ENCODE data around the gene TGFBI. TPM values are rescaled to one million over a fixed set of nuclear protein-coding genes. Genes with fewer than 3 reads are reported as not detected.
"Not testable (repeated sequence)": the region's sequence is repeated elsewhere in the genome, so short reads cannot be mapped to it uniquely, and the experiment has no call there.

TGFBI gene
- total RNA-seq, 1 donor from 2014 or later = 4.2 TPM

DNA sequence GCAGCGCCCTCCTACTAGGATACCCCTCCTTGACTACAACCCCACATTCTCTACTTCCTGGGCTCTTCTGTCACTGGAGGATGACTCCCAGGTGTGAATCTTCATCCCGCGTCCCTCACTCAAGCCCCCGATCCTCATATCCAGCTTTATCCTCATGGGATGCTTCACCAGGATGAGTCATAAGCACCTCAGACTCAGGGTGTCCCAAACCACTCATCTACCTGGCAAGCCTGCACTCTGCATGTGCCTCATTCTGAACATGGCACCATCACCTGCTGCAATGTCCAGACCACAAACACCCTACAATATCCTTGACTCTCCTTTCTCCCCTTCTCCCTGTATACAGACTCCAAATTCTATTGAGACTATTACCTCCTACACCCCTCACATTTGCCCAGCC, 1.5 kb upstream of the TGFBI start:
- DNase-seq = no peak

DNA sequence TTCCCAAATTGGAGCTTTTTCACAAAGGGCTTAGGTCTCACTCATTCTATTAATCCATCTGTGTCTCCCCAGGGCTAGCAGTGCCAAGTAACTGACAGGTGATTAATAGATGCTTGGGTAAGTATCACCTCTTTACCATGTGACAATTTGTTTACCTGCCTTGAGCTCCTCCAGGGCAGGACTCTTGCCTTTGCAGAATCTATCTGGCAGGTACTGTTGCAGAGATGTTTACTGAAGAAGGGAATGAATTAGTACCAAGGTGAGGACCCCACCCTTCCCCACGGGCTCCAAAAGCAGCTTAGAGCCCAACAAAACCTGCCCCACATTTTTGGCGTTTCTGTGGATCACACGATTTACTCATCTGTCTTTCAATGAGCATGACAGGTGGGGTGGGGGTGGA, 698 bp upstream of the TGFBI start:
- no peak for DNase-seq

DNA sequence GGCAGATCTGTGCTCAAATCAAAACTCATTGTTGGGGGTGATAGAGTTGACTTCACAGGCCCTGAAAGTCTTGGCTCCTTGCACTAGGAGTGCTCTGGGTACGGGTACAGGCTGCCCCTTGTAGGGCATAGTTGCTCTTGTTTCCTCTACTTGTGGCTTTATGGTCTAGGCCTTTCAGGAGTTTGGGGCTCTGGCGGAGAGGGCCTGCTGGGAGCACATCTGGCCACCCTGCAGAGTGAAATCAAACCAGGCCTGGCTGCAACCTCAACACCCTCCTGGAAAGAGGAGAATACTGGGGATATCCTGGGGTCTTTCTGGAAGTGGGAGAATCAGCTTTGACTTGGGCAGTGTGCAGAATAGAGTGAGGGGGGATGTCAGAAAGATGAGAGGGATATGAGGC, 1.5 kb downstream of the TGFBI start:
- no peak for DNase-seq

DNA sequence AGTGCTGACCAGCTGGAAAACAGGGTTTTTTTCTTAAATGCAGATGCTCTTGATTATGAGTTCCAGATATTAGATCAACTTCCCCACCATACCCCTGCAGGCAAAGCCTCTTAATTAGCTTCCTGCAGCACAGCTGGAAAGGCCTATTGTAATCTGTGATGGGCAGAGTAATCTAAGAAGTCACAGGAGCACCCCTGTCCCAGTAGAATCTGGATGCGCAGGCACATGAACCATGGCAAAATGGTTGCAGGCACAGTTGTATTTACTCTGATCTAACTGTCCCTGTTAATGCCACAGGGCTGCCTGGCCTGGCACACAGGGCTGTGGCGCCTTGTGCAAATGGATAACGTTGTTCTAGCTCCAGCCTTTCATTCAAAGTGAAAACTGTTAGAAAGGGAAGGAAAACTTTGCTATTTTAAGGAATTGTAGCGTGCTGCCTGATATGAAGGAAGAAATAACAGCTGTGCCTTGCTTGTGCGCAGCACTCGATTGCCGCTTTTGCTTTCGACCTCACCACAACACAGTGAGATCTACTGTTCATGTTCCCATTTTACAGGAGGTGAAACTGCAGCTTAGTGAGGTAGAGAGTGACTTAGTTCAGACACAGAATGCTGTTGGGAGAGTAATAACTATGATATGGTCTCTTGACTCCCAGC, 2.3 kb downstream of the TGFBI start:
- no peak for DNase-seq

- no peak for DNase-seq
Observed at GRCh38 chr5:136031711-136032110, 2.9 kb downstream of the TGFBI start.

DNA sequence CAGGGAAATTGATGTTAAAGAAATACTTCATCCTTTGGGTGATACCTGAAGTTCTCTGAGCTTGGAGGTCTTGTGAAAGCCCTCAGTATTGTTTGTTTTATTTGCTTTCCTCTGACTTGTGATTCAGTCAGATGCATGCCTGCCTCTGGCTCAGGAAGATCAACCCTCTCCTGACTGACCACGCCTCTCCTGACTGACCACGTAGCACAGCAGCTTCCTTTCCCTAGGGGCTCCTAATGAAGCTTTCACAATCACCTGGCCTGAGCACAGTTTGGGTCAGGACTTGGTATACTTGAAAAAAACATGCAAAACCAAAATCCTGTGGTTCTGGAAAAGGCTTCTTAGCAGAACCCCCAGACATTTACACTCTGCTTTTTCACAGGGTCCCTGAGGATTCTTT, 3.8 kb downstream of the TGFBI start:
- DNase-seq = no peak

DNA sequence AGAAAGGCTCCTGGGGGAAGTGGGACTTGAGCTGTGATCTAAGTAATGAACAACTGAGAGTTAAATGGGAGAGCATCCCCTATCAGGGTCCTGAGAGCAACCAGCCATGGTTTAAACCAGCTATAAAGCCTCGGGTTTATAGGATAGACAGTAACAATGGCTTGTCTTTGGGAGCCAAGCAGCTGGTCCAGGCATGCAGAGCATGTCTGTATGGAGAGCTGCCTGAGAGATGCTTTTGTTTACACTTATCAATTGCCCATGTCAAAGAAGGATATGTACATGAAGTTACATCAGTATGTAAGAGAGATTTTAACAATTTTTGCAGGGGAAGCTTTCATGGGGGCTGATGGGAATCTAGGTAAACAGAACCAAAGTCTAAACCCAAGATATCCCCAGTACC, 4.4 kb downstream of the TGFBI start:
- no peak for DNase-seq

DNA sequence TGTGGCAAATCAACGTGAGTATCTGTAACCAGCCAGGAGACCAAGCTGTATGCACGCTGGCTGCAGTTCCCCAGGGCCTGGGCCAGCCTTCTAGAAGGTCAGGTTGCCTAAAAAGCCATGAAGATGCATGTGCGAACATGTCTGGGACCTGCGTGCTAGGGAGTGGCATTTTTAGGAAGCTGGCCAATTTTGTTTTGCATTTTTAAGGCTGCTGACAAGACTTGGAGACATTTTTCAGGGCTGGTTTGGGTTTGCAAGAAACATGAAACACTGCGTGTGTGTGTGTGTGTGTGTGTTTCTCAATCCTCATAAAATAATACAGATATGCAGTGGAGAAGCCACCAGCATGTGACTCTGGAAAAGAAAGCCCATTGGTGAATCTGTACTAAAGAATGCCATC, 5.1 kb downstream of the TGFBI start:
- DNase-seq = no peak

DNA sequence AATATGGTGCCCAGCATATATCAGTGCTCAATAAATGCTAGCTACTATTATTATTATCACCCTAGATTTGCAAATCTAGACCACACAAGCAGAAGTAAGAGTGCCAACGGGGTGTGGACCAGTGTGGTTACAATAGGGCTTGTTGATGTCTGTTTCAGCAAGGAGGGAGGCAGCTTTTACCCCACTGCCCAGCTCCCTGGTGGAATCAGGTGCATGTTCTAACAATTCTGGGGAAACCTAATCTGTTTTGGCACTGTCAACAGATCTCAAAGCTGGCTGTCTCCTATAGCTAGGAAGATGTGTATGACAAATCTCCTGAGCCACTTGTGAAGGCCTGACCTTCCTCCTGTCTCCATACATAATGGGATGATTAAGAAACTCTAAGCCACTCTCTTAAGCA, 5.7 kb downstream of the TGFBI start:
- DNase-seq = no peak

DNA sequence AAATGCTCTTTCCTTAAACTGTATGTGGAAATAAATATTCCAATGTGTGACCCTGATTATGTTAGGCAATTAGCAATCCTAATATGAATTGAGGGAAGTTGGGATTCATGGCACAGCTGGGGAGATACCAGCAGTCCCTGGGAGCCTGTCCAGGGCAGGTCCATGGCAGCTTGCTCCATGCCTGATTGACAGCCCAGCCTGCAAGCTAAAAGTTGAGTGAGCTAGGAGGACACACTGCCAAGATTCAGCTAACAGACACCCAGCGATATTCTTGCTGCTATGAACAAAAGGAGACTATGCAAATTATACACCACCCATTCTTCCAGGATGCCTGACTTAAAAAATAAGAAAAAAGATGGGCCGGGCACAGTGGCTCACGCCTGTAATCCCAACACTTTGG, 6.2 kb downstream of the TGFBI start:
- no peak for DNase-seq

- DNase-seq = no peak
Observed at GRCh38 chr5:136035837-136036236, 7.0 kb downstream of the TGFBI start.

DNA sequence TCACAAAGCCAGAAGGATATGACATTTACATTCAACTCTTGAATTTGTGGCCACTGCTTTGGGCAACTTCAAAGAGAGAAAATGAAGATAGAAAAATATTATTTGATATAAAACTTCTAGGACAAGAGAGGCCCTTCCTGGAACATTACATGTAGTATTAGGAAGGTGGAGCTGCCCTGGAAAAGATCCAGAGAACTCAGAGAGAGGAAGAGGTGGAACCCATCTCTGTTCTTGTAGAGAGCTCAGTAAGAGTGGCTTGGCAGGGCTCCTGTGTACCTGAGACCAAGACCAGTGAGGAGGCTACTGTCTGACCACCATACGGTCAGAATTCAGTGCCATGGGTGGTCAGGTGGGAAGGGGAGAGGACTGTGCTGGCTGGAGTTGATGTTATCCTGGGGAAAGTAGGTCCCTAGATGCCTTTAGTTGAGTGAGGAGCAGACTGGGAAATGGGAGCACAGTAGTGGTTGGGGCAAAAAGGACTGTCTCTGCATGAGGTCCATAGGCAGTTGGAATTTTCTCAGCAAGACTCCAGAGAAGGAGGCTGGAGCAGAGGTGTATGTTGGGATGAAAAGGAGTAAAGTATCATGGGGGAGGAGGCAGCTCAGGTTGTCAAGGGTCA, 7.6 kb downstream of the TGFBI start:
- no peak for DNase-seq

GRCh38 chr5:136037001-136037705, 8.4 kb downstream of the TGFBI start:
- DNase-seq = no peak

DNA sequence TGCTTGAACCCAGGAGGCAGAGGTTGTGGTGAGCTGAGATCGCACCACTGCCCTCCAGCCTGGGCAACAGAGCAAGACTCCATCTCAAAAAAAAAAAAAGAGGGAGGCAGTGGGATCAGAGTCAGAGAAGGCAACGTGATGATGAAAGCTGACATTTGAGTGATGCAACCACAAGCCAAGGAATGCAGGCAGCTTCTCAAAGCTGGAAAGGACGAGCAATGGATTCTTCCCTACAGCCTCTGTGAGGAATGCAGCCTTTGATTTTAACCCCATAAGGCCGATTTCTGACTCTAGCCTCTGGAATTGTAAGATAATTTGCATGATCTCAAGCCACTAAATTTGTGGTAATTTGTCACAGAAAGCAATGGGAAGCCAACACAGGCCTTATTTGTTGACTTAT, 9.8 kb downstream of the TGFBI start:
- no peak for DNase-seq

DNA sequence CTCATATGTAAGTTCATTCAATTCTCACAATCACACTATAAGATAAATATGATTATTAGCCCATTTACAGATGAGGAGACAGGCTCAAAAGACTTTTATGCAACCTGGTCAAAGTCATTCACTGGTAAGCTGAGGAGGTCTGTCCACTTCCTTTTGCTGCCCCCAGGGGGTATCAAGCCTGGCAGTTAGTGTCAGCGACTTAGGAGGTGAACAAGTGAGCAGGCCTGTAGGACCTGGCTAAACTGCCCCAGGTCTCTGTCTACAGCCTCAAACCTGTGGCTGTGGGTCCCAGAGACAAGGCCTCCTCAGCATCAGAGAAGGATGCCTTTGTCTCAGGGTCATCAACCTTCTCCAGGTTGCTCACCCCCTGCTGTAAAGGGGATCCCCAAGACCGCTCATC, 10.4 kb downstream of the TGFBI start:
- DNase-seq = no peak

GRCh38 chr5:136040746-136041415, 12.1 kb downstream of the TGFBI start:
- no peak for DNase-seq

GRCh38 chr5:136042156-136042555, 13.4 kb downstream of the TGFBI start:
- DNase-seq = no peak

- DNase-seq = no peak
Observed at GRCh38 chr5:136042665-136043121, 13.9 kb downstream of the TGFBI start.

DNA sequence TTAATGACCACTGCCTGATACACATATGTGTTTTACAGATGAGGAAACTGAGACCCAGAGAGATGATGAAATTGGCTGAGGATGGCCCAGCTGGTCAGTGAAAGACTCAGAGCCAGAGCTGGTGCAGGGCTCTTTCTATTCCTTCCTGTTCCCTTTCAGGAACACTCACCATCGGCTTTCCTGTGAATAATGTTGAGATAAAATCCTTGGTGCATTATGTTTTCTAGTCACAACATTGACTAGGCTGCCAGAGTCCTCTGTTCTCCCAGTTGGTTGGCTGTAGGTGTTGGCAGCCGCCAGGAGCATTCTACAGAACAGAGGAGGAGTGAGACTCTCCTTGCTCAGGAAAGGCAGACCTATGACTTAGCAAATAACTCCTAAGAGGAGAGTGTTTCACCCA, 14.8 kb downstream of the TGFBI start:
- DNase-seq = no peak

DNA sequence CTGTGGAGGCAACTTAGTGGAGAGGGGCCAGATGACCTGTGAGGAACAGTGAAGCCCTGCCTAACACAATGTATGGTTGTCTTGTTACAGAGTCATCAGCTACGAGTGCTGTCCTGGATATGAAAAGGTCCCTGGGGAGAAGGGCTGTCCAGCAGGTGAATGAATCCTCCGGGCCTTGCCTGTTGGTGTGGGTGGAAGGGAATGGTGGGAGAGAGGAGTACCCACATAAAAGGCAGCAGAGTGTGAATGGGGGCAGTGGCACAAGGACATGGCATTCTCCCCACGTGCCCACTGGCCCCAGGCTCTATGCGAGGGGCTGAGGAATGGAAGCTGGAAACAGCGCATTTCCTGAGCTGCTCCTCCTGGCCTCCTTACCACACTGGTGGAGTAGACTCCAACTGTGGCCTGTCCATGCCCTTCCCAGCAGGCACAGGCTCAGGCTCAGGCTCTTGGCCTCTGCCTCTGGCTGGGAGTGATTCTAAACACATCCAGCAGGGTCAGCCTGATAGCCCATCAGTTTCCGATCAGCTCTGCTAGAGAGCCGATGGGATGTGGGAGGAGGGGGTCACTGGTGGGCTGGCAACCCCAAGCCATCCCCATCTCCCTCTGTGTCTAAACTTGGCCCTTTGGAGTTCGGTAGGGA, 15.3 kb downstream of the TGFBI start:
- DNase-seq = no peak

DNA sequence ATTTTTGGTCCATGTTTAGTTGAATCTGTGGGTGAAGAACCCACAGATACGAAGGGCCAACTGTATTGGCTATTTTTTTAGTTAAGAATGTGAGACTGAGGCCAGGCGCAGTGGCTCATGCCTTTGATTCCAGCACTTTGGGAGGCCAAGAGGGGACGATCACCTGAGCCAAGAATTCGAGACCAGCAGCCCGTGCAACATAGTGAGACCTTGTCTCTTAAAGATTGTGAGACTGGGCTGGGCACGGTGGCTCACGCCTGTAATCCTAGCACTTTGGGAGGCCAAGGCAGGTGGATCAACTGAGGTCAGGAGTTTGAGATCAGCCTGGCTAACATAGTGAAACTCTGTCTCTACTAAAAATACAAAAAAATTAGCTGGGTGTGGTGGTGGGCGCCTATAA, 16.2 kb downstream of the TGFBI start:
- not testable (repeated sequence) for DNase-seq

GRCh38 chr5:136046246-136046645, 17.5 kb downstream of the TGFBI start:
- DNase-seq = no peak

GRCh38 chr5:136047858-136048257, 19.1 kb downstream of the TGFBI start:
- DNase-seq = no peak

Measured in occipital lobe (tissue), 2 donors.